Measurements from ENCODE around the gene NUDT16L1. TPM values are rescaled to one million over a fixed set of nuclear protein-coding genes. Genes with fewer than 3 reads are reported as not detected.

NUDT16L1 gene
- total RNA-seq, 1 experiment from 2014 or later: 49.9 TPM

DNA sequence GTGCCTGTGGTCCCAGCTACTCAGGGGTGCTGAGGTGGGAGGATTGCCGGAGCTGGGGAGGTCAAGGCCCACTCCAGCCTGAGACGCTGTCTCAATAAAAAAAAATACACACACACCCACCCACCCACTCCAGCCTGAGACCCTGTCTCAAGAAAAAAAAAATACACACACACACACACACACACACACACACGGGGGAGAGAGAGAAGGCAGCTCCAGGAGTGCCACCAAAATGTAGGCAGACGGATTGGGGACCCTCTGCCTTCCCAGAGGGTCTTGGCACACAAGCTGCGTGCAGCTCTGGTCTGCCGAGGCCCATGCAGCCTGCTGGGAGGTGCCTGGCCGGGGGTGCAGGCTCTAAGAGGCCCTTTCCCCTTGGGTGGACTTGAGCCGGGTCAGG lies 5.9 kb upstream of the NUDT16L1 start:
- no peaks in the 10 kb centered on the region for H3K4me1 ChIP-seq (ENCODE audit: insufficient read depth, low read length)
- H3K4me3 ChIP-seq (ENCODE audit: low read length): no peak overlapping the region
- DNase-seq: no peak
- H3F3A ChIP-seq (ENCODE audit: low read length, unreplicated experiment): no peaks in the 10 kb centered on the region
- H4K20me1 ChIP-seq (ENCODE audit: low read length): no peaks in the 10 kb centered on the region
- H3K4me2 ChIP-seq (ENCODE audit: low read length): no peak overlapping the region
- BruUV-seq (replicated peaks): no TSS peak
- POLR2A ChIA-PET (ENCODE audit: unreplicated experiment): no interaction called here
- TF ChIP-seq EZH2phosphoT487 (IDR thresholded peaks at IDR 0.05; ENCODE audit: borderline replicate concordance, low read length) (no peak), CTCF (conservative IDR thresholded peaks at IDR 0.05; ENCODE audit: low read depth, low read length) (no peak), EZH2 (IDR thresholded peaks at IDR 0.05; ENCODE audit: low read length, unreplicated experiment) (no peak)
- no peaks in the 10 kb centered on the region for H3K27me3 ChIP-seq (ENCODE audit: low read length)
- ATAC-seq: no peak
- CTCF ChIA-PET: no interaction called here
- no peaks in the 10 kb centered on the region for H3K36me3 ChIP-seq (ENCODE audit: low read depth, low read length)
- no peaks in the 10 kb centered on the region for H3K79me2 ChIP-seq (ENCODE audit: low read length)
- no peaks in the 10 kb centered on the region for H3K9me2 ChIP-seq (replicated peaks; ENCODE audit: low read length)
- no peak overlapping the region for H3K9ac ChIP-seq (ENCODE audit: low read length)
- intact Hi-C loops (cut with micrococcal nuclease): no loop called here
- H3K27ac ChIP-seq (ENCODE audit: low read length): no peak overlapping the region
- H3K9me3 ChIP-seq (ENCODE audit: low read length): no peaks in the 10 kb centered on the region
- no peak overlapping the region for H2AFZ ChIP-seq (ENCODE audit: low read length)

DNA sequence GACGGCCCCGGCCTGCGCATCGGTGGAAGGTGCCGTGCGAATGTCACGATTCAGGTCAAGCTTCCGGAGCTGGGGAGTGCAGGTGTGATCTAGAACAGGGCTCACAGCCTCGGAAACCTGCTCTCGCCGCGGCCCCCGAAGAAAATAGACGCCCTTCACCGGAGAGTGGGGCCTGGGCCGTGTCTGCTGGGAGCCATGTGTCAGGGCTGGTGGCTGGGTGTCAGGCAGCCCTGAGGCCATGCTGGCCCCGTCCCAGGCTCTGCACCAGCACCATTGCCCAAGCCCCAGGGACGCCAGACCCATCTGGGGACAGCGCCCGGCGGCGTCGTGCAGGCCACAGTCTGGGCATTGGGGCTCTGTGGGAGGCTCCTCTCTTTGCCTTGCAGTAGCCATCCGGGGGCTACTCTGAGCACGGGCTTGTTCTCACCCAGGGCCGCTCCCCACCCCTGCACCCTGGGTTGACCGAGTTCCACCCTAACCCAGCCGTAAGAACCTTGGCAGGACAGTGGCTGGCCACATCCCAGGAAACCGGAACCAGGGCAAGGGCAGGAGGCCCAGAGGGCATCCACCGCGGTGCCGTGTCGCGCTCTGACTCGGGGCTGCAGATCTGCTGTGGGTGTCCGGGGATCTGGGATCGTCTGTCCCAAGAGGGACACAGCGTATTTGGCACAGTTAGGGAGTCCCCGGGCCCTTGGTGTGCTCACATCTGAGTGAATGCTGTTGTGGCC lies 5.3 kb upstream of the NUDT16L1 start:
- H2AFZ ChIP-seq (ENCODE audit: low read length): no peak overlapping the region
- no peaks in the 10 kb centered on the region for H3K27me3 ChIP-seq (ENCODE audit: low read length)
- no peaks in the 10 kb centered on the region for H3K9me2 ChIP-seq (replicated peaks; ENCODE audit: low read length)
- H3K4me2 ChIP-seq (ENCODE audit: low read length): no peak overlapping the region
- H3K9ac ChIP-seq (ENCODE audit: low read length): no peak overlapping the region
- CTCF ChIA-PET: no interaction called here
- H4K20me1 ChIP-seq (ENCODE audit: low read length): no peaks in the 10 kb centered on the region
- peaks cover 5% of the 10 kb centered on the region; the same call in 1 of the 2 replicates for H3K4me1 ChIP-seq (ENCODE audit: insufficient read depth, low read length)
- no peaks in the 10 kb centered on the region for H3F3A ChIP-seq (ENCODE audit: low read length, unreplicated experiment)
- no peaks in the 10 kb centered on the region for H3K36me3 ChIP-seq (ENCODE audit: low read depth, low read length)
- no TSS peak for BruUV-seq (replicated peaks)
- no peak overlapping the region for H3K4me3 ChIP-seq (ENCODE audit: low read length)
- H3K9me3 ChIP-seq (ENCODE audit: low read length): no peaks in the 10 kb centered on the region
- DNase-seq (no peak), ATAC-seq (no peak)
- H3K79me2 ChIP-seq (ENCODE audit: low read length): no peaks in the 10 kb centered on the region
- no peak overlapping the region for H3K27ac ChIP-seq (ENCODE audit: low read length)
- TF ChIP-seq CTCF (conservative IDR thresholded peaks at IDR 0.05; ENCODE audit: low read depth, low read length): no peak
- no peak for TF ChIP-seq EZH2phosphoT487 (IDR thresholded peaks at IDR 0.05; ENCODE audit: borderline replicate concordance, low read length)
- no peak for TF ChIP-seq EZH2 (IDR thresholded peaks at IDR 0.05; ENCODE audit: low read length, unreplicated experiment)
- POLR2A ChIA-PET (ENCODE audit: unreplicated experiment): no interaction called here
- intact Hi-C loops (cut with micrococcal nuclease): no loop called here

- H3K79me2 ChIP-seq (ENCODE audit: low read length): no peaks in the 10 kb centered on the region
- H3K9me2 ChIP-seq (replicated peaks; ENCODE audit: low read length): no peaks in the 10 kb centered on the region
- TF ChIP-seq CTCF (conservative IDR thresholded peaks at IDR 0.05; ENCODE audit: low read depth, low read length) (no peak), EZH2 (IDR thresholded peaks at IDR 0.05; ENCODE audit: low read length, unreplicated experiment) (no peak), EZH2phosphoT487 (IDR thresholded peaks at IDR 0.05; ENCODE audit: borderline replicate concordance, low read length) (no peak)
- H3F3A ChIP-seq (ENCODE audit: low read length, unreplicated experiment): no peaks in the 10 kb centered on the region
- H3K9ac ChIP-seq (ENCODE audit: low read length): no peak overlapping the region
- POLR2A ChIA-PET (ENCODE audit: unreplicated experiment): no interaction called here
- H3K4me2 ChIP-seq (ENCODE audit: low read length): no peak overlapping the region
- DNase-seq (no peak), ATAC-seq (no peak)
- H3K36me3 ChIP-seq (ENCODE audit: low read depth, low read length): no peaks in the 10 kb centered on the region
- intact Hi-C loops (cut with micrococcal nuclease): no loop called here
- no peak overlapping the region for H2AFZ ChIP-seq (ENCODE audit: low read length)
- CTCF ChIA-PET: no interaction called here
- no peaks in the 10 kb centered on the region for H3K27me3 ChIP-seq (ENCODE audit: low read length)
- no peak overlapping the region for H3K27ac ChIP-seq (ENCODE audit: low read length)
- no TSS peak for BruUV-seq (replicated peaks)
- no peak overlapping the region for H3K4me3 ChIP-seq (ENCODE audit: low read length)
- no peaks in the 10 kb centered on the region for H4K20me1 ChIP-seq (ENCODE audit: low read length)
- H3K9me3 ChIP-seq (ENCODE audit: low read length): no peaks in the 10 kb centered on the region
- H3K4me1 ChIP-seq (ENCODE audit: insufficient read depth, low read length): peaks cover 5% of the 10 kb centered on the region; the same call in 1 of the 2 replicates
Measured at GRCh38 chr16:4688674-4689045, 4.7 kb upstream of the NUDT16L1 start.

Measured in PC-3 (cell line).